Erythroblast (primary cell): ENCODE data around the gene MTMR6.

Source experiments
- GATA1 ChIP-seq: IDR thresholded peaks from 2 replicates; pipeline ENCODE4 v1.6.1; 2011; ENCODE audit warnings: low read depth, mild to moderate bottlenecking, control low read depth, low read length, moderate library complexity
- POLR2A ChIP-seq: IDR thresholded peaks from 2 replicates; pipeline ENCODE4 v1.6.1; 2011; ENCODE audit warnings: mild to moderate bottlenecking, low read length

GRCh38 chr13:25310891-25311290, 23.6 kb upstream of the MTMR6 start:
- no peak for TF ChIP-seq POLR2A
- no peak for TF ChIP-seq GATA1
